HUES6 (cell line): ENCODE measurements around the gene NLRP11.

Source experiments
- H3K27ac ChIP-seq: 2 replicates; pipeline ENCODE4 v1.7.0; 2013; ENCODE audit warnings: low read depth, mild to moderate bottlenecking, low read length, inconsistent platforms
- H3K27me3 ChIP-seq: 2 replicates; pipeline ENCODE4 v1.6.1; 2013; ENCODE audit warnings: low read length; ENCODE audit not compliant: control insufficient read depth, insufficient read depth
- H3K36me3 ChIP-seq: 2 replicates; pipeline ENCODE4 v1.6.1; 2013; ENCODE audit warnings: low read length; ENCODE audit not compliant: control insufficient read depth, insufficient read depth
- H3K4me1 ChIP-seq: 2 replicates; pipeline ENCODE4 v1.6.1; 2013; ENCODE audit warnings: low read length; ENCODE audit not compliant: control insufficient read depth, insufficient read depth
- H3K4me3 ChIP-seq: 2 replicates; pipeline ENCODE4 v1.5.1; 2013; ENCODE audit warnings: low read depth, low read length
- H3K9ac ChIP-seq: one replicate; pipeline ENCODE4 v1.6.1; 2013; ENCODE audit warnings: mild to moderate bottlenecking, low read length
- H3K9me3 ChIP-seq: 2 replicates; pipeline ENCODE4 v1.6.1; 2013; ENCODE audit warnings: low read depth, low read length; ENCODE audit not compliant: control insufficient read depth, insufficient read depth

NLRP11 gene

GRCh38 chr19:55738302-55738701 is 93.5 kb downstream of the NLRP11 start, which contains the start of gene NLRP9:
NLRP9 (minus strand) TSS chr19:55738402; CDS start chr19:55738374, 28 bp downstream.
- H3K36me3 ChIP-seq, result no peaks in the 10 kb centered on the region
- H3K9ac ChIP-seq, result no peak within 1 kb of the TSS
- H3K9me3 ChIP-seq, result peaks cover 29% of the 10 kb centered on the region; the same call in 1 of the 2 replicates
- no peak within 1 kb of the TSS for H3K27ac ChIP-seq
- no peak within 1 kb of the TSS for H3K4me3 ChIP-seq
- no peaks in the 10 kb centered on the region for H3K4me1 ChIP-seq
- no peaks in the 10 kb centered on the region; the same call in 1 of the 2 replicates for H3K27me3 ChIP-seq
